ENCODE measurements around the gene MLLT1. TPM values are rescaled to one million over a fixed set of nuclear protein-coding genes. Genes with fewer than 3 reads are reported as not detected.

Gene MLLT1
- total RNA-seq, 4 donors from 2014 or later = 16.9 to 25.8 (median 24.3) TPM

DNA sequence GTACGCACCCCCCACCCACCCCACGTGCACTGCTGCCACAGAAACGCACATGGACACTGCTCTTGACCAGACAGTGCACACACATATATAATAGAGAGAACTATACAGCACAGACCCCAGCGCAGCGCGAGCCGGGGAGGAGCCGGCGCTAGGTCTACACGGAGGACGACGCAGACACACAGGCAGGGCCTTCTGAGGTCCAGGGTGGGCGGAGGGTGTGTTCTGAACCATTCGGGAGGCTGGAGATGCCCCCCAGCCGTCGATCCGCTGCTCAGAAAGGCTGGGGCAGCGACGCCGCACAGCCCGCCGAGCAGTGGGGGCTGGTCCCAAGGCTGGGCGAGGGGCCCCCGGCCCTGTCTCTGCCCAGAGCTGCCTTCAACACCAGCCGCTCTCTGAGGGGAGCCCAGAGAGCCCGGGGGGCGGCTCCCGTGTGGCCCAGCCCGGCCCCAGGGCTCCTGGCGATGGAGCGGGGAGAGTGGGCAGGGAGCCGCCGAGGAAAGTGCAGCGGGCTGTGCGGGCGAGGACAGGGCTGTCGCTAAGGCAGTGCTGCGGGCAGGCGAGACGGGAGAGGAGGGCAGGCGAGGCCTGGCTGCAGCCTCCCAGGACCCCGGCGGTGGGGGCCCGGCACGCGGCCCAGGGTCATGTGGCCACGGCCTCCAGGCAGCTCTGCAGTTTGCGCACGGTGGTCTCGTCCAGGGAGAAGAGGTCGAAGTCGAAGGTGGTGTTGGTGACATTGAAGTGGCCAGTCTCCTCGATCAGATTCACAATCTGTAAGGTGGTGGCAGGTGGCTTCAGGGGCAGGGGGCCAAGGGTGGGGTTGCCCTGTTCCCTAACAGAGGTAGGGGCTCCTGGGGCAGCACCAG is 67.1 kb downstream of the MLLT1 start:
- intact Hi-C loops (cut with DNase I; ENCODE audit: low total_unique reads) = no loop called here

DNA sequence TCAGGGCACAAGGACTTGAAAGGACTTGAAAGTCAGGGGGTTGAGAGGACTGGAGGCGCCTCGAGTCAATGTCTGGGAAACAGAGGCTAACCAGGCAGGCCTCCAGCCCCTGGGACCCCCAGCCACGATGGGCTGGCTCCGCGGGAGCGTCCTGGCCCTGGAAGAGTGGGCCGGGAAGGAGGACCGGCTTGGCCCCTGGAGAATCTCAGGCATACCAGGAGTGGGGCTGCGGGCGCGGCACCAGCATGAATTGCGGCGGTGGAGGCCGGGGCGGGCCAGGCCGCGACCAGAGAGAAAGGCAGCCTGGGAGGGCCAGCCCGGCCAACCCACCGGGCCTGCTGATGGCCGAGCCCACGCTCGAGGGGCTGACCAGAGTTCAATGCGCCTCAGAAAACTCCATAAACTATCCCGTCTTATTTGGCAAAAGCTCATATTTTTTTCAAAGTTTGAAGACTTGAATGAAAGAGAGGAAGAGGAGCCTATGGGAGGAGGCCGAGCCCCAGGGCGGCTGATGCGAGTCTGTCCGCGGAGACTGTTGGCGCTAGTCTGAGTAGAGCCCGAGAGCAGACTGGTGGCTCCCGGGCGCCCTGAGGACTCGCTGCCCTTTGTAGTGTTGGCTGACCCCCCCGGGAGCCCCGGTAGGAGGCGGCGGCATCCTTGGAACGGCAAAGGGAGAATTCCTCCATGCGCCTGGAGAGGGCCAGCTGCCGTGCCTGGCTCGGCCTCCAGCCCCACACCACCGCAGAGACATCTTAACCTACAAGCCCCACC is 68.0 kb downstream of the MLLT1 start:
- 88 to 89% methylated on average over 43 of the region's 43 CpGs for WGBS, 2 donors
- intact Hi-C loops (cut with DNase I; ENCODE audit: low total_unique reads) = no loop called here
- TF ChIP-seq, protein P1, sequence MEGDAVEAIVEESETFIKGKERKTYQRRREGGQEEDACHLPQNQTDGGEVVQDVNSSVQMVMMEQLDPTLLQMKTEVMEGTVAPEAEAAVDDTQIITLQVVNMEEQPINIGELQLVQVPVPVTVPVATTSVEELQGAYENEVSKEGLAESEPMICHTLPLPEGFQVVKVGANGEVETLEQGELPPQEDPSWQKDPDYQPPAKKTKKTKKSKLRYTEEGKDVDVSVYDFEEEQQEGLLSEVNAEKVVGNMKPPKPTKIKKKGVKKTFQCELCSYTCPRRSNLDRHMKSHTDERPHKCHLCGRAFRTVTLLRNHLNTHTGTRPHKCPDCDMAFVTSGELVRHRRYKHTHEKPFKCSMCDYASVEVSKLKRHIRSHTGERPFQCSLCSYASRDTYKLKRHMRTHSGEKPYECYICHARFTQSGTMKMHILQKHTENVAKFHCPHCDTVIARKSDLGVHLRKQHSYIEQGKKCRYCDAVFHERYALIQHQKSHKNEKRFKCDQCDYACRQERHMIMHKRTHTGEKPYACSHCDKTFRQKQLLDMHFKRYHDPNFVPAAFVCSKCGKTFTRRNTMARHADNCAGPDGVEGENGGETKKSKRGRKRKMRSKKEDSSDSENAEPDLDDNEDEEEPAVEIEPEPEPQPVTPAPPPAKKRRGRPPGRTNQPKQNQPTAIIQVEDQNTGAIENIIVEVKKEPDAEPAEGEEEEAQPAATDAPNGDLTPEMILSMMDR (IDR thresholded peaks at IDR 0.05) = no peak
- TF ChIP-seq POLR2A (IDR thresholded peaks at IDR 0.05) = no peak
- DNase-seq (ENCODE audit: low spot score in 2 of 2) = peak in 1 of 2 donors; percentile 83
- no peak overlapping the region for H3K4me3 ChIP-seq (ENCODE audit: low read depth, poor library complexity, severe bottlenecking)

More for the DNA sequence above, 67.1 kb downstream of the MLLT1 start:
- H3K4me3 ChIP-seq (ENCODE audit: low read depth, poor library complexity, severe bottlenecking) = no peak overlapping the region
- peak in 1 of 2 donors; percentile 71 for DNase-seq (ENCODE audit: low spot score in 2 of 2)
- 92% methylated on average over 38 to 53 of the region's 53 CpGs for WGBS, 2 donors
- TF ChIP-seq, protein P1 (IDR thresholded peaks at IDR 0.05) = no peak
- TF ChIP-seq POLR2A (IDR thresholded peaks at IDR 0.05) = no peak

DNA sequence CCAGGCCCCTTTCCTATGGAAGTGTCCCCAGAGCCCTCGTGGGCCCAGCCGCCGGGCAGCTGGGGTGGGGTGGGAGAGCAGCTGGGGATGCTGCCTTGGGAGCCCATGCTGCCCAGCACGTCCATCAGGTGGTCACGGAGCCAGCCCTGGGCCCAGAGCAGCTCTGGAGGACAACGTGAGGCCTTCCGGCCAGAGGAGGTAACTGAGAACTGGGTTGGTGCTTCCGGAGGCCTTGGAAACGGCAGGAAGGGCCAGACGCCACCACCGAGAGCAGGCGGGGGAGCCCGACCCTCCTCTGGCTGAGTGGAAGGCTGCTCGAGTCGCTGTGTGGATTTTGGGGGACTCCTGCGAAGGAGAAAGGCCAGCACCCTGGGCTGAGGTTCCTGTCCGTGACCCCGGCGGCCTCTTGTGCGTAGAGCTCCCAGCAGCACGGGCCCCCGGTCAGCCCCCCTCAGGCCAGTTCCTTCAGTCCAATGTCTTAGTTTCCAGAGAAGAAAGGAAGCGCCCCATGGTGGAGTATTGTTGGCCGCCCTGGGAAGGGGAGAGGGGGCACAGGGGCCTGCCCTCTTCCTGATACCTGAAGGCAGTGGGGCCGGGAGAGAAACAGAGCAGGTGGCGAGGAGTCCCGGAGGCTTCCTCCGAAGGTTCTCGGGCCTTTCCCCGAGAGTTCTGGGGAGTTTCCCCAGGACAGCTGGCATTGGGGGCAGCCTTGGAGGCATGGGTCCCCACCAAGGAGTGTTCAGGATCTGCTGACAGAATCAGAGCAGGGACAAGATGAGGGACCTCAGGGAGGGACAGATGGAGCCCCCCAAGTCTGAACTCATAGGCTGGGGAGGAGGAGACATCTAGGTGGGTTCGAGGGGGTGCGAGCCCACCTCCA is 68.8 kb downstream of the MLLT1 start:
- no peak for TF ChIP-seq POLR2A (IDR thresholded peaks at IDR 0.05)
- TF ChIP-seq, protein P1 (IDR thresholded peaks at IDR 0.05) = no peak
- intact Hi-C loops (cut with DNase I; ENCODE audit: low total_unique reads) = no loop called here
- no peak overlapping the region for H3K4me3 ChIP-seq (ENCODE audit: low read depth, poor library complexity, severe bottlenecking)
- 79 to 81% methylated on average over 32 of the region's 32 CpGs for WGBS, 2 donors
- peak in 1 of 2 donors; percentile 82 for DNase-seq (ENCODE audit: low spot score in 2 of 2)

DNA sequence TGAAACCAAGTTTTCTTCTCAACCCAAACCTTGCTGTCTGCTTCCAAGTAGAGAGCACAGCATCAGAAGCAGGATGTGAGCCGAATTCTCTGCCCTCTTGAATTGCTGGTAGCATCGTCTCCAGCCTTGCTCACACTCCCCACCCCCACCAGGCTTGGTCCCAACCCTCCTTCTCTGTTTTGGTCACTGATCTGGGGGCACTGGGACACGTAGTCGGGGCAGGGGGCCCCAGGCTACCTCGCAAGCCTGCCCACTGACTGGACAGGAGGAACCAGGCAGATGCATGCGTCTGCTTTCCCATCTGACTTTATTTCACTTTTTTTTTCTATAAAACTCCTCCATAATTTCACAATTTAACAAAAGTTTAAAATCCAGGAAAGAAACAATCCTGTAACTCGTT is 69.7 kb downstream of the MLLT1 start:
- peak in 1 of 2 donors; percentile 79 for DNase-seq (ENCODE audit: low spot score in 2 of 2)
- TF ChIP-seq, protein P1 (IDR thresholded peaks at IDR 0.05) = no peak
- TF ChIP-seq POLR2A (IDR thresholded peaks at IDR 0.05) = no peak
- H3K4me3 ChIP-seq (ENCODE audit: low read depth, poor library complexity, severe bottlenecking) = no peak overlapping the region
- intact Hi-C loops (cut with DNase I; ENCODE audit: low total_unique reads) = no loop called here
- WGBS, 2 donors = 84 to 86% methylated on average over 7 of the region's 7 CpGs

DNA sequence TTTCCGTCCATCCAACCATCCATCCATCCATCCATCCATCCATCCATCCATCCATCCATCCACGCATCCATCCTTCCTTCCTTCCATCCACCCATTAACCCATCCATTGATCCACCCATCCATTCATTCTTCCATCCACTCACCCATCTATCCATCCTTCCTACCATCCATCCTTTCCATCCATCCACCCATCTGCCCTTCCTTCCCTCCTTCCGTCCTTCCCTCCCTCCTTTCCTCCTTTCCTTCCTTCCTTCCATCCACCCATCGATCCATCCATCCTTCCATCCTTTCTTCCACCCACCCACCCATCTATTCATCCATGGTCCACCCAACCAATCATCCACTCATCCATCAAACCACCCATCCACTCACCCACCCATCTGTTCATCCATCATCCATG is 70.1 kb downstream of the MLLT1 start:
- 69 to 91% methylated on average over 4 of the region's 4 CpGs for WGBS, 2 donors
- DNase-seq (ENCODE audit: low spot score in 2 of 2) = no peak
- intact Hi-C loops (cut with DNase I; ENCODE audit: low total_unique reads) = no loop called here
- TF ChIP-seq, protein P1 (IDR thresholded peaks at IDR 0.05) = peak in 1 of 3 donors; percentile 14
- TF ChIP-seq POLR2A (IDR thresholded peaks at IDR 0.05) = no peak
- H3K4me3 ChIP-seq (ENCODE audit: low read depth, poor library complexity, severe bottlenecking) = no peak overlapping the region

Measured in lower leg skin (tissue), 4 donors.